ENCODE data around the gene SLC9A9. TPM values are rescaled to one million over a fixed set of nuclear protein-coding genes. Genes with fewer than 3 reads are reported as not detected.

SLC9A9 gene
- total and polyA plus RNA-seq, 2 experiments from 2014 or later: 2.2 to 6.8 TPM

DNA sequence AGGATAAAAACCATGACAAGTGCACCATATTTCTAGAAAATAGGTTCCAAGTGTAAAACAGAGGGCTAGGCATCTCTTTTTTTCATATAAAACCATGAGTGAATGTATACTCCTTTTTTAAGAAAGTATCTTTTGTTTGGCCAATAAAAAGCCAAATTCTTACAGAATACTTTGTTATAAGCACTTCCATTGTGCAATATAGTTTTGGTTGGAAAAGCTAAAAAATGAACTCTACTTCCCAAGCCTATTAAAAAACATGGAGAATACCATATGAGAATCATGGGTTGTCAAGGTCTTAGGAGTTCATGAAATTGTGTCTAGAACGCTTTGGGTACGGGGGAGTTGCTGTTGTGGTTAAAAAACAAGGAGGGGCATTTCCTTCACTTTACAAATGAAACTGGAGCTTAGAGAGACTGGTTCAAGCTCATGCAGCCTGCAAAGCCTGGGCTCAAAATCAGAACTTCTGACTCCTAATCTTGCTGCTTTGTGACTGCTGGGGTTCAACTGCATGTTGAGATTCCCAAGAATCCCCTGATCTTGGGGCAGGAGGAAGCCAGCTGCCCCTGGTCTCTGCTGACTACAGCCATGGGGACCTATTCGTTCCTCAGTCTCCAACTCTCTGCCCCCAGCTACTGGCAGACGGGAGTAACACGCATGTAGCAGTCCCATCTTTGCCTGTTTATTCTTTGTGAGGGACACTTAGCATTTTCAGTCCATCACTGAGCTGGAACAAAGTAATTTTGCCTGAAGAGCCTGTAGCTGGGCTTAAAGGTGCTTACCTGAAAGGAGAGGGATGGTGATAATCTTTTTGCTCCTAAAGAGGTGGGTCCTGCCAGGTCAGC, 499.6 kb downstream of the SLC9A9 start:
- Histone ChIP-seq H4K20me1 (ENCODE audit: insufficient read depth, poor library complexity, severe bottlenecking) (no peaks in the 10 kb centered on the region), H3K9me2 (replicated peaks; ENCODE audit: insufficient read depth) (no peaks in the 10 kb centered on the region), H3K4me3 (no peak overlapping the region), H3K27me3 (no peaks in the 10 kb centered on the region), H3K27ac (no peak overlapping the region), H3K79me2 (no peaks in the 10 kb centered on the region), H3K36me3 (replicated peaks; ENCODE audit: insufficient read depth, low read depth) (no peaks in the 10 kb centered on the region), H3K9me3 (ENCODE audit: low read depth) (no peaks in the 10 kb centered on the region), H3K4me1 (ENCODE audit: insufficient read depth) (peaks cover 8% of the 10 kb centered on the region), H3K4me2 (no peak overlapping the region), H2AFZ (no peak overlapping the region)
- WGBS (ENCODE audit: low lambda C conversion rate, missing lambda C conversion rate): 83% methylated on average over 5 of the region's 5 CpGs
- DNase-seq (ENCODE audit: low spot score): no peak
- TF ChIP-seq EZH2 (IDR thresholded peaks at IDR 0.05; ENCODE audit: borderline replicate concordance) (no peak), EZH2phosphoT487 (IDR thresholded peaks at IDR 0.05; ENCODE audit: low read depth, severe bottlenecking, unreplicated experiment) (no peak), CTCF (IDR thresholded peaks at IDR 0.05; ENCODE audit: poor library complexity) (no peak)

GRCh38 chr3:143344516-143345165, 503.6 kb downstream of the SLC9A9 start:
- Histone ChIP-seq H3K27me3 (no peaks in the 10 kb centered on the region), H3K36me3 (replicated peaks; ENCODE audit: insufficient read depth, low read depth) (no peaks in the 10 kb centered on the region), H3K9me3 (ENCODE audit: low read depth) (no peaks in the 10 kb centered on the region), H3K9me2 (replicated peaks; ENCODE audit: insufficient read depth) (no peaks in the 10 kb centered on the region), H3K4me3 (no peak overlapping the region), H3K27ac (no peak overlapping the region), H3K4me2 (no peak overlapping the region), H3K79me2 (no peaks in the 10 kb centered on the region), H2AFZ (no peak overlapping the region), H3K4me1 (ENCODE audit: insufficient read depth) (no peaks in the 10 kb centered on the region), H4K20me1 (ENCODE audit: insufficient read depth, poor library complexity, severe bottlenecking) (no peaks in the 10 kb centered on the region)
- DNase-seq (ENCODE audit: low spot score): no peak
- 78% methylated on average over 1 of the region's 1 CpG for WGBS (ENCODE audit: low lambda C conversion rate, missing lambda C conversion rate)
- no peak for TF ChIP-seq CTCF (IDR thresholded peaks at IDR 0.05; ENCODE audit: poor library complexity)
- TF ChIP-seq EZH2phosphoT487 (IDR thresholded peaks at IDR 0.05; ENCODE audit: low read depth, severe bottlenecking, unreplicated experiment): no peak
- TF ChIP-seq EZH2 (IDR thresholded peaks at IDR 0.05; ENCODE audit: borderline replicate concordance): no peak

- no peaks in the 10 kb centered on the region for H3K9me2 ChIP-seq (replicated peaks; ENCODE audit: insufficient read depth)
- no peak for TF ChIP-seq CTCF (IDR thresholded peaks at IDR 0.05; ENCODE audit: poor library complexity)
- TF ChIP-seq EZH2phosphoT487 (IDR thresholded peaks at IDR 0.05; ENCODE audit: low read depth, severe bottlenecking, unreplicated experiment): no peak
- no peak for TF ChIP-seq EZH2 (IDR thresholded peaks at IDR 0.05; ENCODE audit: borderline replicate concordance)
- H3K27me3 ChIP-seq: no peaks in the 10 kb centered on the region
- no peaks in the 10 kb centered on the region for H4K20me1 ChIP-seq (ENCODE audit: insufficient read depth, poor library complexity, severe bottlenecking)
- H3K79me2 ChIP-seq: no peaks in the 10 kb centered on the region
- no peaks in the 10 kb centered on the region for H3K9me3 ChIP-seq (ENCODE audit: low read depth)
- WGBS (ENCODE audit: low lambda C conversion rate, missing lambda C conversion rate): 100% methylated on average over 1 of the region's 1 CpG
- no peaks in the 10 kb centered on the region for H3K36me3 ChIP-seq (replicated peaks; ENCODE audit: insufficient read depth, low read depth)
- H3K4me1 ChIP-seq (ENCODE audit: insufficient read depth): no peaks in the 10 kb centered on the region
- no peak overlapping the region for H2AFZ ChIP-seq
- no peak overlapping the region for H3K4me2 ChIP-seq
- no peak for DNase-seq (ENCODE audit: low spot score)
- no peak overlapping the region for H3K27ac ChIP-seq
- no peak overlapping the region for H3K4me3 ChIP-seq
Measured at GRCh38 chr3:143343944-143344343, 504.3 kb downstream of the SLC9A9 start.
